CD4-positive, alpha-beta T cell treated with Interleukin-15 for 4 hours (primary cell): ENCODE data around the gene TXLNG.

Experiments
- DNase-seq: peaks from one replicate; pipeline ENCODE4 v3.0.0-alpha.2; 2020; ENCODE audit warnings: low spot score

The TXLNG gene

DNA sequence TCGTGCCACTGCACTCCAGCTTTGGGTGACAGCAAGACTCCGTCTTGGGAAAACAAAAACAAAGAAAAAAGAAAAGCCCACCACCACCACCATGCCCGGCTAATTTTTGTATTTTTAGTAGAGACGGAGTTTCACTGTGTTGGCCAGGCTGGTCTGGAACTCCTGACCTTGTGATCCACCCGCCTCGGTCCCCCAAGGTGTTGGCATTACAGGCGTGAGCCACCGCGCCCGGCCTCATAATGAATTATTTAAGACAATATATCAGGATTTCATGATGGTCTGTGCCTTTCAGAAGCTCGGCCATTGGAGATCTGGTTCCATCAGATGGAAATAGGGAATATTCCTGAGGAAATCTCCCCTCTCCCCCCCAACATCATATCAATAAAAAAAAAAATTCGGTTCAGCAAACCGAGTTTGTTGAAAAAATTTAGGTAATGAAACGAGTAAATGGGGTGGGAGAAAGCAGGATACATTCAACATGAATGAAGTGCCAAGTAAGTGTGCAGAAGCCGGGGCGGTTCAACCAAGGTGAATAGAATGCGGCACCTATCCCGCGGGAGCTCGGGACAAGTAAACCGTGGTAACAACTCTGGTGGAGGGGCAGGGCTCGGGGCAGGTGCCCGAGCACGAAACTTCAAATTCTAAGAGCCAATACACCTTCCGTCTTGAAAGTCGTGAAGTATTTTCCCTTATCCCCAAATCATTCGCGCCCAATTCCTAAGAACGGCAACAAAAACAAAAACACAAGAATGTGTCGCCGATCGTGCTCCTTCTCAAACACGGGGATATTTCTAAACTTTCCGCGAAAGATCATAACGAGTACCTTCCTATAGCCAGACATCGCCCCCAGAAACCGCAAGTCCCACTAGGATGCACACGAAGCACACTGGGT lies 773 bp upstream of the TXLNG start:
- no peak for DNase-seq

DNA sequence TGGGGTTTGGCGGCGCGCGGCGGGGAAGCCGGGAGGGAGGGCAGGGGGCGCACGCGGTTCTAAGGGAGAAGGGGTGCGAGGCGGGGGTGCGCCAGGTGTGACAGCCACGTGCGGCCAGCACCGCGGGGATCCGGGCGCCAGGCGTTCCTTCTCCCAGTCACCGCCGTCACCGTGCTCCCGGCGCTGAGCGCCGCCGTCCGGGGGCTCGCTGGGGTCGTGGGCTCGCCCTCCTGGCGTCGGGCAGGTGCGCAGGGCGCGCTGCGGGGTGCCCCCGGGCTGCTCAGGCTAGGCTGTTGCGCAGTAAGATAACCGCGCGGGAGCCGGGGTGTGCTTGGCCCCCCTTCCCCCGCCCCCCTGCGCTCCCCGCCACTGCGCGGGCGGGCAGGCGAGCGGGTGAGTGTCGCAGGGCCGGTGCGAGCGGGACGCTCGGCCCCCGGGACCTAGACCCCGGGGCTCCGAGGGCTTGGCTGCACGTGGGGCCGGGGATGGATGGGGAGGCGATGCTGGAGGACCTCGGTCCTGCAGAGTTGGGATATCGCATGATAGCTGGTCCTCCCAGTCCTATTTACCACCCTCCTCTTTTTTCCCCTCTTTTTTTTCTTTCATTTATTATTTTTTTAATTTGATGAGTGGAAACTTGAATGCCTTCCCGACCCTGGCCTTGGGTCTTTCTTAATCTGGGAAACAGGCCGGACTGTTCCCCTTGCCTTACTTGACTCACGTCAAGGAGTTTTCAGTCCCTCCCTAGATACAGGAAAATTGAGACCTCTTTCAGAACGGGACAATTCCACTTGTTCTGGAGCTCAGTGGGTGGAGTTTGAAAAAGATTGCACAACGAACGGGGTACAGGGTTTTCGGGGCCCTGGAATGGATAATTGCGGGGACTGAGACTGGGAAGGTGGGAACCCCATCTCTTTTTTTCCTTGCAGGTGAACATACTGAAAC lies 797 bp downstream of the TXLNG start:
- peak; percentile 12 for DNase-seq

DNA sequence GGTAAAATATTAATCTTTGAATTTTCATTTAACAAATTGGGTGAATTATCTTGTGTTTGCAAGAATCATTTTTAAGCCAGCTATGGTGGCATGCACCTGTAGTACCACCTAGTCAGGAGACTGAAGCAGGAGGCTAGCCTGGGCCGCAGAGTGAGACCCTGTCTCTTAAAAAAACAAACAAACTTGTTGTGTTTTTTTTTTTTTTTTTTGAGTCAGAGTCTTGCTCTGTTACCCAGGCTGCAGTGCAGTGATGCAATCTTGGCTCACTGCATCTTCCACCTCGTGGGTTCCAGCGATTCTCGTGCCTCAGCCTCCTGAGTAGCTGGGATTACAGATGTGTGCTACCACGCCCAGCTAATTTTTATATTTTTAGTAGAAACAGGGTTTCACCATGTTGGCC lies 2.2 kb downstream of the TXLNG start:
- DNase-seq = no peak

DNA sequence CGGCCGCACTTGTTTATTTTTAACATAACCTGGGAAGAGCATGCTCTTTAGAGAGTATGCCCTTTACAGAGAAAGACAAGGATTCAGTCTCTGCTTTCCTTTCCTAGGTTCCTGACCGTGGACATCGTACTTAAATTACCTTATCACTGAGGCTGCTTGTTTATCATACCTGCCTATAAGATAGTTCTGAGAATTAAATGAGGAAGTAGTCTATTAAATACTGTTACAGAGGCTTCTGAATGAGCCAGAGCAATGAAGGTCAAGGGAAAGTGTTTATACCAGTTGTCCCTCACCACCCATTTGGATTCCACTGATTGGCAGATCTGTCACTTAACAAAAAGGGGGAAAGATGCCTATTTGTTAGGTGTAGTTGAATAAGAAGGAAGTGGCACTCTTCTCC lies 10.0 kb downstream of the TXLNG start:
- no peak for DNase-seq

DNA sequence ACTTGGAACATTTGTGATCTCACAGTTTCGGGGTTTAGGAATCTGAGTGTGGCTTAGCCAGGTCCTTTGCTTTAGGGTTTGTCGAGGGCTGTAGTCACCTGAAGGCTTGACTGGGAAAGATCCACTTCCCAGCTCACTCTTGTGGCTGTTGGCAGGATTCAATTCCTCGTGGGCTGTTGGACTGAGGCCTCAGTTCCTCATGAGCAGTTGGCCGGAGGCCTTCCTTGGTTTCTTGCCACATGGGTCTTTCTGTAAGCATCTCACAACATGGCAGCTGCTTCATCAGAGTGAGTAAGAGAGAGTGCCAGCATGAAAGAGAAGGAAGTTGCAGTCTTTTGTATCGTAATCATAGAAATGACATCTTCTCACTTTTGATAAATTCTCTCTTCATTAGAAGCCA lies 11.1 kb downstream of the TXLNG start:
- no peak for DNase-seq

DNA sequence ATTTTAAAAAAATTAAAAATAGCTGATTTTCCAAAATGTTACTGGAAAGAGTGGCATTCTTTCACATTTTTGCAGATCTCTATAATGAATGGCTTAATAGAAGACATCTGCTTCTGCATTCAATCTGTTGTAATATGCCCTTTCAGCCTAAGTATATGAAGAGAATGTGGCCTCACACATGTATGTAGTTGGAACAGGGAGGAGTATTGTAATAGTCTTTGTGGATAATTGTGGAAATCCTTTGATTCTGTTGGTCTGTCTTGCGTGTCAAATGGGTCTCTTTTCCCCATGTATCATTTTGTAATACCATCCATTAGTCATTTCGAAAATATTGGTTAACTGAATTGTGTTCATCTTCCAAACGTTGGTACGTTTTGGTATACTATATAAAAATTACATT lies 11.6 kb downstream of the TXLNG start:
- no peak for DNase-seq

DNA sequence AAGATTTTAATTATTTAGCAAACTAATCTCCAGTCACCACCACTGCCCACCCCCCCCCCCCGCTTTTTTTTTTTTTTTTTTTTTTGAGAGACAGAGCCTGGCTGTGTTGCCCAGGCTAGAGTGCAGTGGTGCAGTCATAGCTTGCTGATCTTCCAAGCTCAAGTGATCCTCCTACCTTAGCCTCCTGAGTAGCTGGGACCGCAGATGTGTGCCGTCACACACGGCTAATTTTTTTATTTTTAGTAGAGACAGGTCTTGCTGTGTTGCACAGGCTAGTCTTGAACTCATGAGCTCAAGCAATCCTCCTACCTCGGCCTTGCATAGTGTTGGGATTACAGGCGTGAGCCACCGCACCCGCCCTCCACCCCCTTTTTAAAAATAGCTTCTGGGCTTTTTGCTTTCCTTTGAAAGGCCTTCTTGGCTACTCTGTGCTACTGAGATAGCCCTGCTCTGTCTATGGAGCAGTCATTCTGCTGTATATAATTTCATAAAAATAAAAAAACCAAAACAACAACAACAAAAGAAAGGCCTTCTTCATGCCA lies 18.7 kb downstream of the TXLNG start:
- DNase-seq = no peak

DNA sequence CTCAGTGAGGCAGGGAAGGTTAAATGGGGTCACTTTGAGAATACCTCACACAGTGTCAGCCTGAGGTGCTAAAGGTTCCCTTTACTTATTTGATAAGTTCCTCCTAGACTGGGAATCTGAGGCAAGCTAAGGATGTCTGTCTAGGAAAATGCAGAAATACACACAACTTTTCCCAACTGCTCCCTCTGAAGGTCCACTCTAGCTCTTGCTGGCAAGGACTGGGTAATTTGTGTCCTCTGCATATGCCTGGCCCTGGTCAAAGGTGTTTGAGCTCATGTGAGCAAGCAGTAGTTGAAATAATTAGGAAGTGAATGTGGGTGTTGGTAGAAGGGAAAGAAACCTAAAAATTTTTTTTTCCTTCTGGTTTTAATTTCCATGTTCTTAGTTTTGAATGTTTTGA lies 21.3 kb downstream of the TXLNG start:
- no peak for DNase-seq

DNA sequence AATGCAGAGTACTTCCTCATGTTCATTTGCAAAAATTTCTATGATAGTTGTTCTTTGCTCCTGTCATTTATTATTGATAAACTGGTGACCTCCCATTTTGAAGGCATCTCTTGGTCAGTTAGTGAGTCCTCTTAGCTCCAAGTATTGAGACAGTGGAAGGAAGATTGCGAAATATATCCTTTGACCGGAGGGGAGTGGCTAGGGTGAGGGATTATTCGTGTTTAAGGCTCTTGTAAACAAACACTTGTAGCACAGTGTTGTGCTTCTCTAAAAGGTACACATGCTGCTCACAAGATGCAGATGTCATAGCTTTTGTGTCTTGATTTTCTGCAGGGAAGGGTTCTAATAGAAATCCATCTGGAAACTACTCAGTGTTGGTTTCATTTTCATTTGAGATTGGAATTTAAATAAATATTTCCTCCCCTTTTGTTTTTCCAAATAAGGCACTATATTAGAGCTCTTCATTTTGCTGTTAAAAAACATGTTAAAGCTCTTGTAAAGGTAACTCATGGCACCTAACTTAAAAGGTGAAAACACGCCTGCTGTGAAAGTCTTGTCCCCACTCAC lies 21.8 kb downstream of the TXLNG start:
- no peak for DNase-seq

DNA sequence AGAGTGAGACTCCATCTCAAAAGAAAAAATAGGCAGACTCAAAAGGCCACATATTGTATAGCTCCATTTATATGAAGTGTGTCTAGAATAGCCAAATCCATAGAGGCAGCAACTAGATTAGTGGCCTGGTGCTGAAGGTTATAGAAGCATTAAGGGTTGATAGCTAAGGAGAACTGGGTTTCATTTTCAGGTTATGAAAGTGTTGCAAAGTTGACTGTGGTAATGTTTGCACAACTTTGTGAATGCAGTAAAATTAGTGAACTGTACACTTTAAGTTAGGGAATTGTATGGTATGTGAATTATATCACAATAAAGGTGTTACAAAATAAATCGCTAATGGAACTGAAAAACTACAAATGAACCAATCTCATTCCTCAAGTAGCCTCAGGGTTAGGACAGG lies 28.3 kb downstream of the TXLNG start:
- DNase-seq = no peak

DNA sequence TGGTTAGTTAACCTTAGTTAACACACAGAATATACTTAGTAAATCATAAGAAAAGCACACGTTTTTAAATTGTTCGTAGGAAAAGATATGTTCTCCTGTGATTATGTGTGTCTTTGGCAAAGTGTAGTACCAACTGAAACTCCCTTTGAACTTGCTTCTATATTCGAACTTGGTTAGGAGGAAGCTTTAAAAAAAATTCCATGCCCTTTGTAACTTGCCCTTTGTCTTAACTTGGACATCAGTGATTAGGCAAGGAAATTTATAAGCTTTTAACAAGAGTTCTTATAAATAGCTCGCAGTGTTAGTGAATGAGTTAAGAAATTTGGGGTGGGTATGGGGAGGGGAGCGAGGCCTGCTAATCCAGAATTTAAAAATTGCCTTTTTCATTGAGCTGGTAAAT lies 33.4 kb downstream of the TXLNG start:
- DNase-seq = no peak

DNA sequence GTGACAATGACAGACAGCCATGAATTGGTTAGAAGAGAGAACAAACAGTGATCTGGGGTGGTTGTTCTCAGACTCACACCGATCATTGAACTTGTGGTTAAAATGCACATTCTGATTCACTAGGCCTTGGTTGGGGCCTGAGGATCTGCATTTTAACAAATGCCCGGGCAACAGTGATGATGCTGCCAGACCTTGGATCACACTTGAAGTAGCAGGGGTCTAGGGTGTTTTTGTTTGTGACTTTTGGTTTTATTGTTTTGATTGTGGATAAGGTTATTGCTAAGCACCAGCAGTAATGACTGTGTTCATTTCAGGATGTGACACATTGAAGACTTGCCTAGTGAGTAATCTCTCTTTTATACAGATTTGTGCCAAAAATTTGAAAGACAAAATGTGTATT lies 36.5 kb downstream of the TXLNG start:
- no peak for DNase-seq

DNA sequence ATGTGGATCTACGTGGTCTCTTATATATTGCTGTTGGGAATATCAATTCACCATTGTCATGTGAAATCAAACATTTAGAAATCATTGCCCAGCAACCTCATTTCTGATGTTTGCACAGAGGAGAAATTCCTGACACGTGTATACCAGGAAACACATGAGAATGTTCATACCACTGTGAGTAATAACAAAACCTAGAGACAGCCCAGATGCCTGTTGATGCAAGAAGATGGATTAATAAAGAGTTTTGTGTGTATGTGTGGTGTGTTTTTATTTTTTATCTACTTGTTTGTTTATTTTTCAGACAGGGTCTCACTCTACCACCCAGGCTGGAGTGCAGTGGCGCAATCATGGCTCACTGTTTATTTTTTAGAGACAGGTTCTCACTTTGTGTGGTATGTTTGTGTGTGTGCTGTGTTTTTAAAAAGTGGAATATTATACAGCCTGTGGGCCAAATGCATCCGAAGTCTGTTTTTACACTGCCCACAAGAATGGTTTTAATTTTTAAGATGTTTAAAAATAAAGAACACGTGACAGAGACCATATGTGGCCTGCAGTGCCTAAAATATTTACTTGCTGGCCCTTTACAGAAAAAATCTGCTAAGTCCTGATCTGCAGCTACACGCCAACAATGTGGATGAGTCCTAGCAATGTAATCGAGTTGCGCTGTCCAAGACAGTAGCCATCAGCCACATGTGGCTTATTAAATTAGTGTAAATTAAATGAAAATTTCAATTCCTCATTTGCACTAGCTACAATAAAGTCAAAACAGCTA lies 39.2 kb downstream of the TXLNG start:
- DNase-seq = no peak

DNA sequence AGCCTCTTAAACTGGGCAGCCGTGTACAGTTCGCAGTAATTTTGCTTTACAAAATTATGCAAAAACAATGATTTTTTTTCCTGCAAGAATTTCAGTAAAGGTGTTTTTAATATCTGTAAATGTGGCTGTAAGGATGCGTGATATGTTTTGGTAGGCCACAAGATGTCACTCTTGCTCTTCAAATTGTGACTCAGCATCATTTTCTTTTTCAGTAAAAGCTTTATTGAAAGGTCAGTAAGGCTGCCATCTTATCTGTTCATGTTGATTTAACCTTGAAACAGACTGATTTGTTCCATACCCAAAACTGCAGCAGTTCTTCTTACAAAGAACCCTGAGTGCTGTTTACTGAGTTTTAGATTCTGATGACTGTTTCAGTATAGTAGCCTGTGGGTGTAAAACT lies 39.9 kb downstream of the TXLNG start:
- DNase-seq = peak; percentile 23

DNA sequence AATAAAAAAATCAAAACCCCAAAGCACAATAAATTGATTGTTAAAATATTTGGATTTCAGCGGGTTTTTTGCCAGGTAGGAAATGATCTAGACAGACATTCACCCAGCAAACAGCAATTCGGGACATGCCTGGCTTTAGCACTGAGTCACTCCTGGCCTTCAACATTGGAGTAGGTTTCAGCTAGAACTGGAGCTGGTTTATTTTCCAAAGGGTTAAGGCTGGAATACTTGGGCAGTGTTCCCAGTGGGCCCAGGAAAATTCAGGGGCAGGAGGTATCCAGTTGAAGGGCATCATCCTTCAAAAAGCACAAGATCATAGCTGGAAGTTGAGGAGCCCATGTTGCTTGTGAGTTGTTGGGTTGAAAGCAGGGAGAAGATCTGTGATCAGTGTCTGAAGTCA lies 41.0 kb downstream of the TXLNG start:
- no peak for DNase-seq

DNA sequence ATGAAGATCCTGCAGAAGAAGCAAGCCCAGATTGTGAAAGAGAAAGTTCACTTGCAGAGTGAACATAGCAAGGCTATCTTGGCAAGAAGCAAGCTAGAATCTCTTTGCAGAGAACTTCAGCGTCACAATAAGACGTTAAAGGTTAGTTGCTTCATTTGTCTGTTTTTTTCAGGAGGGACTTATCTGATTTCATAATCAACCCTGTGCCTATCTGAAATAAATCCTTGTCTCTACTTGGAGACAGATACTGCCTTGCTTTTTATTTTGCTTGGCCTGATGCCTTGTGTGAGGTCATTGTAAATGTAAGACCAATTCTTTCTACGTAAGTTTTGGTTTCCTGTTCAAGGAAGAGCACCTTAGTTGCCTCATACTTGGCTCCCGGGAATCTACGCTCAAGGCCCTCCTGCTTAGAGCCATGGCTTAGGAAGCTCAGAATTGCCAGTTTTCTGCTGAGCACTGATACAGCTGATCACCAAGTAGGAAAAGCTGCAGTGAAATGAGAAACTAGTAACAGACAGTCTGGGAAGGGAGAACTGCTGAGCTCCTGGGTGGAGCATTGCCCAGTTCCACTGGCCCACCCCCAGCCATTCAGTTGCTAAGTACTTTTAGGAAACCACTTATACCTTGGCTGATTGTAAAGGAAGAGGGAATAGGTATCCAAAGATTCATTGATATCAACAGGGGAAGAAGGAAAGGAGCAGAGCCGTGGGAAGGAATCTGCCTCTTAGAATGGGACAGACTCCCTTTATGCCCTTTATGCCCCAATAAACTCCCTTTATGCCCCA lies 42.0 kb downstream of the TXLNG start:
- no peak for DNase-seq

DNA sequence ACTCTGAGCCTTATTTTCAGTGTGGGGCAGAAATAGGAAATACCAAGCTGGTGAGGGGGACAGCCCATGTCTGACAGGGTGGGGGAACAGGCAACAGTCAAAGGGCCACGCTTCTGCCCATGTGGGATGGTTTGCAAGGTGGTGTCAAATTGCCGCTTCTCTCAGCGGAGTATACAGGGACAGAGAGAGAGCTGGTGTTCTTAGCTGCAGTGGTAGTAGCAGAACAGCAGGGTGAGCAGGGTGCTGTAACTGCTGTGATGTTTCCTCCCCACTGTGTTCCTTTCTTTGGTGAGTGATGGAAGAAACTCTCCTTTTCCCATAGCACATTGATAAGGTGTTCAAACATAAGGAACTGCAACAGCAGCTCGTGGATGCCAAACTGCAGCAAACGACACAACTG lies 46.0 kb downstream of the TXLNG start:
- DNase-seq = no peak

DNA sequence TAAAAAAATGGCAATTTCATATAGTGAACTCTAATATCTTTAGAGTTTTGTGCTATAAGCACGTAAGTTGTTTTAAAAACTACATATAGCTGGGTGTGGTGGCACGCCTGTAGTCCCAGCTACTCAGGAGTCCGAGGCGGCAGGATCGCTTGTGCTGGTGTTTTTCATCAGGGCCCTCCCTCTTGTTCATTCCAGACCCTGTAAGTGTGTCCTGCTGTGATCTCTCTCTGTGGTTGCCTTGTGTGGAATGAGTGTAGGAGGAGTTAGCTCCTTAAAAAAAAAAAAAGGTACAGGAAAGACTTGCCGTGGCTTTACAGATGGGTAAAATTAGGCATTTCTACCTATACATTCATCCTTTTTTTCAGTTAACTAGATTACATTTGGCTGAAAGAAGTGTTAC lies 48.5 kb downstream of the TXLNG start:
- DNase-seq = no peak

DNA sequence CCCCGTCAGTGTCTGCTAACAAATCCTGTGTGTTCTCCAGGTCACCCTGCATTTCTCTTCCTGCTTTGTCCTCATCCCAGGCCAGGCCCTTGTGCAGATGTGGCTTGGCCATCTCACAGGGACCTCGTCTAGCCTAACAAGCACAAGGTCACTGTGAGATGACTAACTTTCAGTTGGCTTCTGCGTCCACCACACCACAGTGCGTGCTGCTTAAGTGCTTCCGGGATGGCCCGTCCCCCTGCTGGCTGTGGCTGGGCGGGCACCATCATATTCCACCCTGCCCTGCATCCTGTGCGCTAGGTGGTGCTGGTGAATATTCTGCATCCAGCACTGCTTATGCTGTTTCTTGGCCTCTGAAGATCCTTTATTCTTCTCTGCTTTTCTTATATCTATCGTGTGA lies 50.1 kb downstream of the TXLNG start:
- DNase-seq = no peak

DNA sequence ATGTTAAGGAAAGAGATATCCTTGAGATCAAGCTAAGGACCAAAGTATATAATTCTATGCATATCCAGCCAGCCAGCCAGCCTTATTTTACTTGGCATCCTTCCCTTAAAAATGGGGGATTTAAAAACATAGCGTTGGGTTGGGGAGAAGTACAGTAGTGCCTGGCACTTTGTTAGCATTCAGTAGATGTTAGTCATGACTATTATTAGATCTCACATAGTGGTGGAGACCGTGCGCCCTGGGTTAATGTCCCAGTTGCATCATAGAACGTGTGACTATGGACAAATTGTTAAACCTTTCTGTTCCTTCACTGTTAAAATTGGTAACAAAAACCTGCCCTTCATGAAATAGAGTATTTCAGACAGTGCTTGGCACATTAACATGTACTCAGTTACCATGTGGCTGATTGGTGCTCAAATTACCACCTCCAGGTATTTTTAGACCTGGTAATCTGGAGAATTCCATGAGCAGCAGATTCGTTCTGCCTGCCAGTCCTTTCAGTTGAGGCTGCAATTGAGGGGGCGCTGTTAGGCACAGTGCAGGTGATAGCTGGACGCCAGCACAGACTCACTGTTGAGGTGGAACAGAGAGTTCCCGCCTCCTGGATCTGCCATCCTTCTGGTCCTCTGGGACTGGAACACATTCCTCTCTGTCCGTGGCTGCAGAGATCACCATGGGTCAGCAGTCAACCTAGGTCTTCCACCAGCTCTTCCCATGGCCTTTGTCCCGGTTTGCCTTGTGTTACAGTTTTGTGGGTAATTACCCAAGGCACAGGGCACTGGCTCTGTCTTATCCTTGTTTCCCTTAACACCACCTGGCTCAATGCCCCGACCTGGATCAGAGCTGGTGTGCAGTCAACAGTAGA lies 52.2 kb downstream of the TXLNG start:
- no peak for DNase-seq
